HG03135 (cell line): ENCODE data around the gene OSCP1.

ENCODE experiments used
- ATAC-seq: cut with Tn5 transposase; IDR thresholded peaks from one replicate; pipeline ENCODE4 v1.9.1; 2021; ENCODE audit warnings: mild to moderate bottlenecking, moderate library complexity; ENCODE audit not compliant: unreplicated experiment

OSCP1 gene

GRCh38 chr1:36384542-36385409, 65.5 kb downstream of the OSCP1 start:
- no peak for ATAC-seq

GRCh38 chr1:36383240-36383639, 67.0 kb downstream of the OSCP1 start:
- ATAC-seq = no peak

GRCh38 chr1:36382669-36383068, 67.6 kb downstream of the OSCP1 start:
- no peak for ATAC-seq

GRCh38 chr1:36382231-36382630, 68.0 kb downstream of the OSCP1 start:
- ATAC-seq = no peak

DNA sequence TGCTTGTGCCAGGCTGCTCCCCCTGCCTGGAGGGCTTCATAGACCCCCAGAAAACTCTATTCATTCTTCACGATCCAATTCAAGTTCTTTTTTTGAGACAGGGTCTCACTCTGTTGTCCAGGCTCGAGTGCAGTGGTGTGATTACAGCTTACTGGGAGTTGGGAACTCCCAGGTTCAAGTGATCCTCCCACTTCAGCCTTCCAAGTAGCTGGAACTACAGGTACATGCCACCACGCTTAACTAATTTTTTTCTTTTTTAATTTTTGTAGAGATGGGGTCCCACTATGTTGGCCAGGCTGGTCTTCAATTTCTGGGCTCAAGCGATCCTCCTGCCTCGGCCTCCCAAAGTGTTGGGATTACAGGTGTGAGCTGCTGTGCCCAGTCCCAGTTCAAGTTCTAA, 68.8 kb downstream of the OSCP1 start:
- ATAC-seq = no peak

DNA sequence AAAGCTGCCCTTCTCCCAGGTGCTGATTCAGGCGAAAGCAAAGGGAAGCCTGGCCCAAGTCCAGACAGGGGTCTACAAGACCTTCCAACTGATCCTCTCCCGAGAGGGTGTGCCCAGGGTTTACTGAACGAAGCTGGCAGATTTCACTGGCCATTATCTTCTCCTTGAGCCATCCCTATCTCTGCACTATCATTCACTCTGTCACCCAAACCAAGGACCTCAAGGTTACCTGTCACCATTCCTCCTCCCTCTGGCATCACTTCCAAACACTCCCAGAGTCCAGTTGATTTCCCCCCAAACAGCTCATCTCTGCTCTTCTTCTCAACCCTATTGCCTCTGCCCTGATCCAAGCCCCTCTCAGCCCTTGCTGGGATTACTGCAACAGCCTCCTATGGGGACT, 69.5 kb downstream of the OSCP1 start:
- no peak for ATAC-seq

DNA sequence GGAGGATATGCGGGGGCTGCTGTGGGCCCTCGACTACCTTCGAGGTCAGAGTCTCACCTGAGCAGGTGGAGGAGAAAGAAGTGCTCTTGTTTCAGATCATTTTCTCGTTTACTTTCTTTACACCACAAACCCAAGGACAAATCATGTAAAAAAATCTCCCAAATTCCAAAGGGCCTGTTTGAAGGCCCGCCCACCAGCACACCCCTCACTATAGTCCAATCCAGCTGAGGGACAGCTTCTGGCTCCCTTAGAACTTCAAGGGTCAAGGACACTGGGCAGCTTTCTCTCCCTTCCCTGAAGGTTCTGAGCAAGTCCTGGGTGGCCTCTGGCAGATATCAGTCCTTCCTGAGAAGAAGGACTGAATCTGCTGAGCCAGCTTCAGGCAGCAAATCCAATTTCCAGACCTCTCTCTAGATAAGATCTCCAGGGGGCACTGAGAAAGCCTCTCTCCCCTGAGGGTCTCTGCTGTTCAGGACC, 70.1 kb downstream of the OSCP1 start:
- ATAC-seq = no peak

GRCh38 chr1:36377791-36378492, 72.3 kb downstream of the OSCP1 start:
- no peak for ATAC-seq

DNA sequence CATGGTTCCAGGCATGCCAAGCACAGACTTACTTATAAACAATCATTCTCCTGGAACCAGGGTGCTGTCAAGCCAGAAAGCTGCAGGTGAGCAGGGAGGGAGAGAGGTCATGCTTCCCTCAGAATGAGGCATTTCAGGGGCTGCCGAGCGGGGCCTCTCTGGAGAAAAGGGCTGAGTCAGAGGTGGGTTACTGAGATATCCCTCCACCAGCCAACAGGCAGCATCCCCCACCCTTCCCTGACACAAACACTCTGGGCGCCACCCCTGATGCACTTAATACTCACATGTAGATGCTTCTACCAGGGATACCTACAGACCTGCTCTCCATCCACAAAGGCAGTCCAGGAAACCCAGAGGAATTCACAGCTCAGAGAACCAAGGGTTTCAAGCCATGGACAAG, 77.6 kb downstream of the OSCP1 start:
- ATAC-seq = no peak

GRCh38 chr1:36369061-36369861, 81.0 kb downstream of the OSCP1 start:
- ATAC-seq = peak; percentile 39
